Effector memory CD4-positive, alpha-beta T cell (primary cell): ENCODE results near the gene GUK1.

Source experiments
- DNase-seq, 3 donors: peaks; one replicate each; pipeline ENCODE4 v3.0.0-alpha.2; 2020
- H3K27ac ChIP-seq: 2 replicates; pipeline ENCODE4 v1.7.0; 2013; ENCODE audit warnings: mild to moderate bottlenecking, low read length, moderate library complexity; ENCODE audit not compliant: insufficient read depth, poor library complexity, severe bottlenecking
- H3K27me3 ChIP-seq: replicated peaks from 2 replicates; pipeline ENCODE4 v1.7.0; 2013; ENCODE audit warnings: mild to moderate bottlenecking, low read length; ENCODE audit not compliant: insufficient read depth, control insufficient read depth, poor library complexity, severe bottlenecking
- H3K36me3 ChIP-seq: 2 replicates; pipeline ENCODE4 v1.7.0; 2013; ENCODE audit warnings: mild to moderate bottlenecking, low read length, moderate library complexity; ENCODE audit not compliant: control insufficient read depth, insufficient read depth
- H3K4me1 ChIP-seq: 2 replicates; pipeline ENCODE4 v1.7.0; 2013; ENCODE audit warnings: low read length, mild to moderate bottlenecking; ENCODE audit not compliant: control insufficient read depth, insufficient read depth, poor library complexity, severe bottlenecking
- H3K4me3 ChIP-seq: 2 replicates; pipeline ENCODE4 v1.7.0; 2013; ENCODE audit warnings: low read length, low read depth, mild to moderate bottlenecking; ENCODE audit not compliant: insufficient read depth, poor library complexity, severe bottlenecking
- H3K9me3 ChIP-seq: 2 replicates; pipeline ENCODE4 v1.7.0; 2013; ENCODE audit warnings: mild to moderate bottlenecking, low read length, moderate library complexity; ENCODE audit not compliant: control insufficient read depth
- total RNA-seq, 3 donors: gene quantifications; one replicate each; lab custom pipeline; 2026; lab: John Stamatoyannopoulos, UW

Gene GUK1, protein sequence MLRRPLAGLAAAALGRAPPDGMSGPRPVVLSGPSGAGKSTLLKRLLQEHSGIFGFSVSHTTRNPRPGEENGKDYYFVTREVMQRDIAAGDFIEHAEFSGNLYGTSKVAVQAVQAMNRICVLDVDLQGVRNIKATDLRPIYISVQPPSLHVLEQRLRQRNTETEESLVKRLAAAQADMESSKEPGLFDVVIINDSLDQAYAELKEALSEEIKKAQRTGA
- total RNA-seq, result 160 to 244 (median 173) reads per million in 3 donors

DNA sequence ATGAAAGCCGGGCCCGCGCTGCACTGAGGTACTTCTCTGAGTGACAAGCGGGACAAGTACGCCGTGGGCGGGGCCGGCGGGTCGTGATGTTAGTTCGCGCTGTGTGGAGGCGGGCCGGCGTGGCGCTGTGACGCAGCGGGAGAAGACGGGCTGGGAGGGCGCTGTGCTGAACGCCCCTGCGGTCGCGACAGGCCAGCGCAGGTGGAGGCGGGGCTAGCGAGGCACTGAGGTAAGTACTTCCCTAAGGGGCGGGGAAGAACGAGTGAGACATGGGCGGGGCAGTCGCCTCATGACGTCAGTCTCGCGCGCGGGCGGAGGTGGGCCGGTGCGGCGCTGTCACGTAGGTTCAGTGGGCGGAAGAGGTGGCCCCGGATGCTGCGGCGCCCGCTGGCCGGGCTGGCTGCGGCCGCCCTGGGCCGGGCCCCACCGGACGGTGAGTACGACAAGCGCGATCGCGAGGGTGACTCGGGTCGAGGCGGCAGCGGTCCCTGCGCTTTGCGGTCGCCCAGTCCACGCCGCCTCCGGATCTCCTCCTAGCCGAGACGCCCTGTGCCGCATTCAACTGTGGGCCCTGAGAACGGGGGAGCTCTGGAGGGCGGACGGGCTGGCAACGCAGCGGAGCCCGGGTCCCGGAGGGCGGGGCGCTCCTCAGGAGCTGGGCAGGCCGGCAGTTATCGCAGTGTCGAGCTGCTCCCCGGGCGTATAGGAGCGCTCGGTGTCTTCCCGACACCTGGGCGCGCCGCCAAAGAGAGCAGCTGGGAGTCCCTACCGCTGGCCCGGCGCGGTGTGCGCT, at the start of gene GUK1:
Gene GUK1, plus strand, starts transcription at position 349 of the 793 bp plus-strand sequence. Its CDS starts 24 bp downstream, at position 373.
- Histone ChIP-seq H3K9me3 (no peaks in the 10 kb centered on the region), H3K4me1 (peaks cover 30% of the 10 kb centered on the region), H3K27ac (peak within 1 kb of the TSS; percentile 94), H3K36me3 (no peaks in the 10 kb centered on the region), H3K27me3 (no peaks in the 10 kb centered on the region), H3K4me3 (peak within 1 kb of the TSS; percentile 77)
- DNase-seq, result peak; percentile 100

DNA sequence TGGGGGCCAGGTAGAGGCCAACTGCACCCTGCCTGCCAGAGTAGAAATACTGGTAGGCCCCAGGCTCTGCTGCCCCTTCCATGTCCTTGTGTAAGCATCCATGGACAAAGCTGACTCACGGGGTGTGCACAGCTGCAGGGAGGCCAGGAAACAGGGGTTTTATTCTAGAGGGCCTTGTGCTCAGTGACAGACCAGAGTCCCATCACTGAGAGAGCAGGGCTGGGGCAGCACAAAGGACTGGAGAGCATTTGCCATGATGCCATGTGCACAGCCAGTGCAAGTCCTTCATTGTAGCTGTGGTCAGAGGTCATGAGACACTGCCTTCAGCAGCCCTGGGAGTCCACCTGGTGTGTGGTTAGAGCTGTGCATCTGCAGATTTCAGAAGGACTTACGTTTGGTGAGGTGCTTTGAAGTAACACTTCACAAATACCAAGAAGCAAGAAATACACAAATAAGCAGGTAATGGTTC, 49.4 kb upstream of the GUK1 start:
- Histone ChIP-seq H3K27me3 (no peaks in the 10 kb centered on the region), H3K27ac (no peak overlapping the region), H3K9me3 (peaks cover 4% of the 10 kb centered on the region), H3K4me3 (no peak overlapping the region), H3K36me3 (peaks cover 9% of the 10 kb centered on the region), H3K4me1 (peaks cover 63% of the 10 kb centered on the region)
- no peak for DNase-seq

DNA sequence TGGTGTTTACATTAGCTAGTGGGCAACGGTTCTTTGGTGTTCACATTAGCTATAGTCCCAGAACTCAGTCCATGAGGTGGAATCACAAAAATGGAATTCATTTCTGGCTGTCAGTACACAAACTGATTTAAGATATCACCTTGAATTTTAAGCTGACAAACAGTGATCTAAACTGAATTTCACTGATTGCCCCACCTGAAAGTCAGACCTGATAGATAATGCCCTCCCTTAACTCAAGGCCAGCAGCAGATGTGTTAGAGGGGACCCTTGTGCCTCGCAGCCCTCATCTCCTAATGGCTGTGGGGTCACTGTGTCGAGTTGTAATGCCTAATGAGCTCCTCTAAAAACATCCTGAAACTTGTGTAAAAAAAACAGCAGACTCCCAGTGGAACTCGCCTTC, 49.0 kb upstream of the GUK1 start:
- no peaks in the 10 kb centered on the region for H3K27me3 ChIP-seq
- H3K36me3 ChIP-seq, result peaks cover 9% of the 10 kb centered on the region
- H3K4me3 ChIP-seq, result no peak overlapping the region
- H3K27ac ChIP-seq, result peak overlapping the region; percentile 35
- peaks cover 4% of the 10 kb centered on the region for H3K9me3 ChIP-seq
- DNase-seq, result no peak
- peaks cover 59% of the 10 kb centered on the region for H3K4me1 ChIP-seq

DNA sequence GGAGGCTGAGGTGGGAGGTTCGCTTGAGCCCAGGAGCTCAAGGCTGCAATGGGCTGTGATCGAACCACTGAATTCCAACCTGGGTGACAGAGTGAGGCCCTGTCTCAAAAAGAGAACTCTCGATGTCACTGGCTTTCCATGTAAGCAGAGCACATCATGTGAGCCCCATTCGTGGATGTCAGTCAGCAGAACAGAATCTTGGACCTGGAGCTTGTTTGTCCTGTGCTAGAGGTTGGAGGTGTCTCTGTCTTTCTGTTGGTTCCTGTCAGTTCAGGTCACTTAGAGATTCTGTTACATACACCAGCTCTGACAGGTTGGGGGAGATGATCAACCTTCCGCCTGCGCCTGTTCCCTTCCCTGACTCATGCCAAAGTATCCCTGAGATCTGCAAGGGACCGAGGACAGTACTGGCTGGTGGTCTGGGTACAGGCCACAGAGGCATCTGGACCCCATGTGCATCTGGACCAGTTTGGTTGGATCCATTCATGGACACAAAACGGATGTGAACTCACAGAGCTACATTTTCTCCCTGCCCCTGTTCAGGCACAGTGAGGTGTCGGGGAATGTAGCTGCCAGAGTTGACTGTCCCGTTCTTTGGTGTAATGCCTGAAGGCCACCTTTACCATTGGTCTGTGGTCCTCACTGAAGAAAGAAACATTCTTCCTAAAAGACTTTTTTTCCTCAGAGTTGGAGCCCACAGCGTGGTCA, 47.6 kb upstream of the GUK1 start:
- Histone ChIP-seq H3K4me1 (peaks cover 45% of the 10 kb centered on the region), H3K27ac (no peak overlapping the region), H3K36me3 (peaks cover 21% of the 10 kb centered on the region), H3K9me3 (peaks cover 4% of the 10 kb centered on the region), H3K27me3 (no peaks in the 10 kb centered on the region), H3K4me3 (no peak overlapping the region)
- DNase-seq, result no peak

DNA sequence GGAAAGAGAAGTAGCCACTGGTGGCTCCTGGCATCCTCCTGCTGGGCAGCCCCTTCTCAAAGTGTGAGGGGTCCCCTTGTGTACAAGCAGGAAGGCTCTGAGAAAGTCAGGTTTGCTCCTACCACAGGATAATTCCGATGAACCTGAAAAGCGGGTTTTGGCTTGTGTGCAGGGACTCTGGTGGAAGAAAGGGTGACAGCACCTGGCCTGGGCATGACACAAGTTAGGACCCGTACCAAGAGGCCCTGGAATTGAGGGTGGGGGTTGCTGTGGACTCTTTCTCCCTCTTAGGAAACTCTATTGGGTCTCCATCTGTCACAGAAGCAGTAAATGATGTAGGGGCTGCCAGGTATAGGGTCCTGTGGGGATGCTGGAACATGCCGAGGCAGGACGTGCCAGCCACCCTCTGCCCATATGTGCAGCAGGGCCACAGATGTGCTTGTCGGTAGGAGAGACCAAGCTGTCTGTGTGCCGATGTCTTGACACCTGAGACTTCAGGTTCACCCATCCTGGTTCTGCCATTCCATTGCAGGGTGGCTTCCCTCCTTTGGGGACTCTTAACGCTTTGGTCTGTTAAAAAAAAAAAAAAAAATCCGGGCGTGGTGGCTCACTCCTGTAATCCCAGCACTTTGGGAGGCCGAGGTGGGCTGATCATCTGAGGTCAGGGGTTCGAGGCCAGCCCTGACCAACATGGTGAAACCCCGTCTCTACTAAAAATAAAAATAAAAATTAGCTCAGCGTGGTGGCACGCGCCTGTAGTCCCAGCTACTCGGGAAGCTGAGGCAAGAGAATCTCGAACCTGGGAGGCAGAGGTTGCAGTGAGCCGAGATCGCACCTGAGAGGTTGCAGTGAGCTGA, 46.8 kb upstream of the GUK1 start:
- Histone ChIP-seq H3K27me3 (no peaks in the 10 kb centered on the region), H3K4me3 (no peak overlapping the region), H3K27ac (no peak overlapping the region), H3K36me3 (peaks cover 28% of the 10 kb centered on the region), H3K4me1 (peaks cover 38% of the 10 kb centered on the region), H3K9me3 (peaks cover 4% of the 10 kb centered on the region)
- DNase-seq, result no peak

DNA sequence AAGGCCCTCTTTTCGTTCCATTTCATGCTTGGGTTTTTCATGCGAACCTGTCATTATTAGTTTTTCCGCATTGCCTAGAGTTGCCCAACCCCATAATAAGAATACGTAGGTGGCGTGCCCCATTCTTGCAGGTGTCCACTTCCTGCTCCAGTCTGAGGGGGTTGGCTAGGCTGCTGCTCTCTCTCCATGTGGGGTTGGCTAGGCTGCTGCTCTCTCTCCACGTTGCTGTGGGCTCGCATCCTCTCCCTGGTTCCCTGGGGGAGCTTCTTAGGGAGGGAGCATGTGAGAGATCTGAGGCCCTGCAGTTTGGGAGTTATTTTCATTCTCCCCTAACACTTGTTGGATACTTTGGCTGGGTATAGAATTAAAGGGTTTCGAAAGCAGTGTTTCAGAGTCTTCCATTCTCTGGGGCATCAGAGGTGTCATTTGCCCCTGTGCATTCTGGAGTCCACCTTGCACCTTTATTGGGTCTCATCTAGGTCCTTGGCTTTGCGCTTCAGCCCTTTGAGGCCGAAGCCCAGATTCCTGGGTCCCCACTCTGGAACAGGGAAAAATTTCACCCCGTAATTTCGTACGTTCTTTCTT, 45.6 kb upstream of the GUK1 start:
- H3K36me3 ChIP-seq, result peaks cover 40% of the 10 kb centered on the region
- no peak overlapping the region for H3K27ac ChIP-seq
- H3K27me3 ChIP-seq, result no peaks in the 10 kb centered on the region
- peaks cover 25% of the 10 kb centered on the region for H3K4me1 ChIP-seq
- peaks cover 4% of the 10 kb centered on the region for H3K9me3 ChIP-seq
- no peak overlapping the region for H3K4me3 ChIP-seq
- no peak for DNase-seq

DNA sequence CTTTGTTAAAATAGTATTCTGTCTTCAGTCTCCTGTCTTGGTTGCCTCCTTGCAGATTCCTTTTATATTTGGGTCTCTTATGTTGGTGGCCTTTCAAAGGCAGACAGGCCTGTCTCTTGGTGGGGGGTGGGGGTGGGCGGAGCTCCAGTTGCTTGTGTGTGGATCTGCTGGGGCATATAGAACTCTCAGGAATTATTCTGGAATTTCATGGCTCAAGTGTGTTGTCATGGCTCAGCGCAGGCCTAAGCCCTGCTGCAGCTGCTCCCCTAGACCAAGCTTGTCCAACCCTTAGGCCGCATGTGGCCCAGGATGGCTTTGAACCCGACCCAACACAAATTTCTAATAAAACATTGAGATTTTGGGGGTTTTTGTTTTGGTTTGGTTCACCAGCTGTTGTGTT, 44.9 kb upstream of the GUK1 start:
- DNase-seq, result no peak
- Histone ChIP-seq H3K4me3 (no peak overlapping the region), H3K36me3 (peaks cover 47% of the 10 kb centered on the region), H3K9me3 (peaks cover 4% of the 10 kb centered on the region), H3K27ac (no peak overlapping the region), H3K4me1 (peaks cover 19% of the 10 kb centered on the region), H3K27me3 (no peaks in the 10 kb centered on the region)

DNA sequence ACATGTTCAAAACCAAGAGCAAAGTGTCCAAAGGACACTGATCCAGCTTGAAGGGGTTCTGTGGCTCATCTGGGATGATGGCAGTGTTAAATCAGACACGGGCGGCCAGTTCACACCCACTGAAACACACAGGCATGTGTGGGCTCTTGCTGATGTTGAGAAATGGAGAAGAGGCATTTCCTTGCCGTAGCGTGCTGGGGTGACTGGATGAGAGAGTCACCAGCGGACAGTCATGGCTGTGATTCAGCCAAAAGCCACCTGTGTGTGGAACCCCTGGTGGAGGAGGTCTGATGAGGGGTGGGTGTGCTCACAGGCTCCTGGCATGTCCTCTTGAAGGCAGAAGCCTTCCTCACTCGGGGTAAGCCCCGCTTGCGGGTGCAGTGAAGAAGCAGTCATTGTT, 44.1 kb upstream of the GUK1 start:
- DNase-seq, result no peak
- Histone ChIP-seq H3K9me3 (peaks cover 4% of the 10 kb centered on the region), H3K27ac (no peak overlapping the region), H3K4me3 (no peak overlapping the region), H3K27me3 (no peaks in the 10 kb centered on the region), H3K36me3 (peaks cover 49% of the 10 kb centered on the region), H3K4me1 (peaks cover 11% of the 10 kb centered on the region)
